Activated T-helper 1 cell treated with anti-CD3 and anti-CD28 coated beads, Interleukin-12 subunit alpha, Interleukin-12 subunit beta, Interleukin-2, Interleukin-4 antibody, amounts not matched to agents 30 ng/mL and 10 ng/mL and 1 ng/mL, durations not matched to agents 14 hours and 24 hours and 36 hours (primary cell): ENCODE results near the gene NDC1. TPM values are rescaled to one million over a fixed set of nuclear protein-coding genes. Genes with fewer than 3 reads are reported as not detected.

ENCODE experiments used
- DNase-seq: peaks from one replicate; pipeline ENCODE4 v3.0.0; 2021; ENCODE audit warnings: low spot score
- H3K27ac Mint-ChIP-seq: one replicate; pipeline ENCODE4 v1.8.0; 2021; ENCODE audit warnings: mild to moderate bottlenecking, mixed read lengths
- H3K27me3 Mint-ChIP-seq: one replicate; pipeline ENCODE4 v1.8.0; 2022; ENCODE audit warnings: mild to moderate bottlenecking, moderate library complexity, mixed read lengths; ENCODE audit not compliant: insufficient read depth
- H3K36me3 Mint-ChIP-seq: one replicate; pipeline ENCODE4 v1.8.0; 2021; ENCODE audit warnings: low read depth, mixed read lengths
- H3K4me1 Mint-ChIP-seq: one replicate; pipeline ENCODE4 v1.8.0; 2021; ENCODE audit warnings: low read depth, mixed read lengths
- H3K4me3 Mint-ChIP-seq: one replicate; pipeline ENCODE4 v1.8.0; 2021; ENCODE audit warnings: mild to moderate bottlenecking, moderate library complexity, mixed read lengths
- H3K9me3 Mint-ChIP-seq: one replicate; pipeline ENCODE4 v1.8.0; 2021; ENCODE audit warnings: mixed read lengths
- intact Hi-C: fragments of 100-400 bp; cut with micrococcal nuclease; formaldehyde crosslinking; loops from one replicate; pipeline ENCODE4 v1.15.1; 2024
- total RNA-seq: library from RNA; stranded (reverse); gene quantifications from 2 replicates; pipeline ENCODE4 v1.2.3, GENCODE V29; 2022

The NDC1 gene
- total RNA-seq, 1 donor from 2014 or later: 33.2 TPM

GRCh38 chr1:53754484-53755312 is 83.4 kb downstream of the NDC1 start:
- H3K9me3 Mint-ChIP-seq: no peaks in the 10 kb centered on the region
- intact Hi-C loops: loop anchor here (1.0 kb wide), 1 partner anchor 269 kb away; no protein-coding TSS in a partner anchor
- no peaks in the 10 kb centered on the region for H3K36me3 Mint-ChIP-seq
- peaks cover 4% of the 10 kb centered on the region for H3K27me3 Mint-ChIP-seq
- no peak for DNase-seq
- H3K4me3 Mint-ChIP-seq: no peak overlapping the region
- no peak overlapping the region for H3K27ac Mint-ChIP-seq
- peaks cover 5% of the 10 kb centered on the region for H3K4me1 Mint-ChIP-seq

- no peak for DNase-seq
- Mint-ChIP-seq H3K27me3 (peaks cover 9% of the 10 kb centered on the region), H3K36me3 (no peaks in the 10 kb centered on the region), H3K4me3 (no peak overlapping the region), H3K27ac (peak overlapping the region; percentile 4), H3K4me1 (peaks cover 5% of the 10 kb centered on the region), H3K9me3 (no peaks in the 10 kb centered on the region)
- intact Hi-C loops: no loop called here
Observed at GRCh38 chr1:53752281-53752680, 85.8 kb downstream of the NDC1 start.

- H3K27me3 Mint-ChIP-seq: peaks cover 32% of the 10 kb centered on the region
- intact Hi-C loops: no loop called here
- H3K4me1 Mint-ChIP-seq: peaks cover 5% of the 10 kb centered on the region
- H3K9me3 Mint-ChIP-seq: peaks cover 6% of the 10 kb centered on the region
- no peaks in the 10 kb centered on the region for H3K36me3 Mint-ChIP-seq
- H3K4me3 Mint-ChIP-seq: no peak overlapping the region
- no peak for DNase-seq
- no peak overlapping the region for H3K27ac Mint-ChIP-seq
Observed at GRCh38 chr1:53747841-53748240, 90.3 kb downstream of the NDC1 start.

GRCh38 chr1:53740621-53741105 is 97.4 kb downstream of the NDC1 start:
- DNase-seq: no peak
- Mint-ChIP-seq H3K27me3 (peaks cover 57% of the 10 kb centered on the region), H3K4me1 (no peaks in the 10 kb centered on the region), H3K4me3 (peak overlapping the region; percentile 22), H3K36me3 (peaks cover 2% of the 10 kb centered on the region), H3K9me3 (peaks cover 9% of the 10 kb centered on the region), H3K27ac (no peak overlapping the region)
- intact Hi-C loops: no loop called here

GRCh38 chr1:53739109-53739681 is 98.9 kb downstream of the NDC1 start, which contains the start of gene GLIS1:
GLIS1 (minus strand) TSS chr1:53739164; CDS start chr1:53738064, 1,100 bp downstream.
- Mint-ChIP-seq H3K36me3 (peaks cover 2% of the 10 kb centered on the region), H3K27ac (no peak within 1 kb of the TSS)

GRCh38 chr1:53738205-53739108 is 99.6 kb downstream of the NDC1 start:
- peaks cover 64% of the 10 kb centered on the region for H3K27me3 Mint-ChIP-seq
- H3K9me3 Mint-ChIP-seq: peaks cover 9% of the 10 kb centered on the region
- peak overlapping the region; percentile 26 for H3K4me3 Mint-ChIP-seq
- no peak for DNase-seq
- intact Hi-C loops: loop anchor here (1.0 to 2.0 kb wide), 2 partner anchors 28 to 99 kb away; no protein-coding TSS in a partner anchor
- peaks cover 2% of the 10 kb centered on the region for H3K36me3 Mint-ChIP-seq
- H3K27ac Mint-ChIP-seq: no peak overlapping the region
- no peaks in the 10 kb centered on the region for H3K4me1 Mint-ChIP-seq

More at GRCh38 chr1:53739109-53739681, 98.9 kb downstream of the NDC1 start, which contains the start of gene GLIS1:
- Mint-ChIP-seq H3K9me3 (peaks cover 9% of the 10 kb centered on the region), H3K4me1 (no peaks in the 10 kb centered on the region), H3K4me3 (peak within 1 kb of the TSS; percentile 49), H3K27me3 (peaks cover 67% of the 10 kb centered on the region)
- intact Hi-C loops: loop anchor here (1.0 to 2.0 kb wide), 2 partner anchors 28 to 98 kb away; no protein-coding TSS in a partner anchor
- DNase-seq: peak; percentile 62

- Mint-ChIP-seq H3K27me3 (peaks cover 62% of the 10 kb centered on the region), H3K9me3 (peaks cover 1% of the 10 kb centered on the region), H3K4me1 (no peaks in the 10 kb centered on the region), H3K36me3 (peaks cover 2% of the 10 kb centered on the region), H3K27ac (no peak overlapping the region), H3K4me3 (peak overlapping the region; percentile 26)
- intact Hi-C loops: loop anchor here (2.0 kb wide), 1 partner anchor 29 kb away; no protein-coding TSS in a partner anchor
- DNase-seq: no peak
Observed at GRCh38 chr1:53737648-53738204, 100.4 kb downstream of the NDC1 start.

DNA sequence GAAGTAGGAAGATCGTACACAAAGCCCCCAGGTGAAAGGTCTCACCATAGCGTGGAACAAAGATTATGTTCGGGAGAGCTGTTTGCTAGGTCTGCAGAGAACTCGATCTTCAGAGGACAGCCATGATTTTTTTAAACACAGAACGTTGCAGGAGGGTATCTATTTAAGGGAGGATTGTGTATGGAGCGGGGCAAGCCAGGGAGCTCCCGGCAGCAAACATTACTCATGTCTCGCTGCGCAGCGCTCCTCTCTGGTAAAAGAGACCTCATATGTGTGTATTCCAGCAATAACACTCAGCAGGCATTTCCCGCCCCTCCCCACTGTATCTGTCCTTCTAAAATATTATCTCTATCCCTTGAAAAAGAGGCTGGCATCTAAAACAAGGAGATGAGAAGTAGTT is 101.8 kb downstream of the NDC1 start:
- no peaks in the 10 kb centered on the region for H3K36me3 Mint-ChIP-seq
- no peak for DNase-seq
- H3K27me3 Mint-ChIP-seq: peaks cover 64% of the 10 kb centered on the region
- intact Hi-C loops: no loop called here
- H3K9me3 Mint-ChIP-seq: no peaks in the 10 kb centered on the region
- no peak overlapping the region for H3K27ac Mint-ChIP-seq
- H3K4me3 Mint-ChIP-seq: no peak overlapping the region
- no peaks in the 10 kb centered on the region for H3K4me1 Mint-ChIP-seq

GRCh38 chr1:53735681-53736080 is 102.4 kb downstream of the NDC1 start:
- intact Hi-C loops: no loop called here
- DNase-seq: no peak
- Mint-ChIP-seq H3K36me3 (no peaks in the 10 kb centered on the region), H3K27ac (no peak overlapping the region), H3K9me3 (no peaks in the 10 kb centered on the region), H3K4me3 (no peak overlapping the region), H3K4me1 (no peaks in the 10 kb centered on the region), H3K27me3 (peaks cover 61% of the 10 kb centered on the region)

GRCh38 chr1:53735261-53735660 is 102.8 kb downstream of the NDC1 start:
- H3K36me3 Mint-ChIP-seq: no peaks in the 10 kb centered on the region
- no peaks in the 10 kb centered on the region for H3K4me1 Mint-ChIP-seq
- H3K9me3 Mint-ChIP-seq: no peaks in the 10 kb centered on the region
- no peak overlapping the region for H3K27ac Mint-ChIP-seq
- intact Hi-C loops: no loop called here
- peaks cover 58% of the 10 kb centered on the region for H3K27me3 Mint-ChIP-seq
- no peak for DNase-seq
- no peak overlapping the region for H3K4me3 Mint-ChIP-seq

DNA sequence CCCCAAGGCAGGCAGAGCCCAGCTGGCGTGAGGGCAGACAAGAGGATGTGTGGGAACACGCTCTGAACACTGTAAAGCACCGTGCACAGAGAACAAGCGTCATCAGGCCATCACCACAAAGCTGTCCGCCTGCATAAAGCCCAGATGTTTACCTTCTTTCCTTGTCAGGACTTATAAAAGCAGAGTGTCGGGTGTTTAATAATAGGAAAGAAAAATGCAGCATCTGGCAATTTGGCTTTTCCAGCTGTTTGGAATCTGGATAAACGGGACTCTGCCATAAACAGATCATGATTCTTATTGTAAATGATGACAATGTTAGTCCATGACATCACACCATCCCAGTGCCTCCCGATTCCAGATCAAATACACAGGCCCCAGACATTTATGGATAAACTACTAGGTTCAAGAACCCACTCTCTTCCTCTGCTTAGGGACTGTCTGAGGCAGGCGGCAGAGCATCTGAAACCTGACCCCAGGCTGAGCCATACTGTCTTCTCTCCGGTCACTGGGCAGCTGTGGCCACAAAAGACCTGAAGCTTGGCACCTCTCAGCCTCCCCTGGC is 103.4 kb downstream of the NDC1 start:
- no peaks in the 10 kb centered on the region for H3K9me3 Mint-ChIP-seq
- intact Hi-C loops: no loop called here
- no peaks in the 10 kb centered on the region for H3K4me1 Mint-ChIP-seq
- no peak overlapping the region for H3K27ac Mint-ChIP-seq
- H3K36me3 Mint-ChIP-seq: no peaks in the 10 kb centered on the region
- peaks cover 53% of the 10 kb centered on the region for H3K27me3 Mint-ChIP-seq
- no peak overlapping the region for H3K4me3 Mint-ChIP-seq
- no peak for DNase-seq
